SH-SY5Y (cell line): Measurements from ENCODE around the gene MOB3B.

Experiments
- GATA2 ChIP-seq: IDR thresholded peaks from 2 replicates; pipeline ENCODE4 v1.6.1; 2011; ENCODE audit warnings: mild to moderate bottlenecking, low read depth, low read length
- GATA3 ChIP-seq: IDR thresholded peaks from 2 replicates; pipeline ENCODE4 v1.6.1; 2011; ENCODE audit warnings: low read depth, mild to moderate bottlenecking, low read length, moderate library complexity

DNA sequence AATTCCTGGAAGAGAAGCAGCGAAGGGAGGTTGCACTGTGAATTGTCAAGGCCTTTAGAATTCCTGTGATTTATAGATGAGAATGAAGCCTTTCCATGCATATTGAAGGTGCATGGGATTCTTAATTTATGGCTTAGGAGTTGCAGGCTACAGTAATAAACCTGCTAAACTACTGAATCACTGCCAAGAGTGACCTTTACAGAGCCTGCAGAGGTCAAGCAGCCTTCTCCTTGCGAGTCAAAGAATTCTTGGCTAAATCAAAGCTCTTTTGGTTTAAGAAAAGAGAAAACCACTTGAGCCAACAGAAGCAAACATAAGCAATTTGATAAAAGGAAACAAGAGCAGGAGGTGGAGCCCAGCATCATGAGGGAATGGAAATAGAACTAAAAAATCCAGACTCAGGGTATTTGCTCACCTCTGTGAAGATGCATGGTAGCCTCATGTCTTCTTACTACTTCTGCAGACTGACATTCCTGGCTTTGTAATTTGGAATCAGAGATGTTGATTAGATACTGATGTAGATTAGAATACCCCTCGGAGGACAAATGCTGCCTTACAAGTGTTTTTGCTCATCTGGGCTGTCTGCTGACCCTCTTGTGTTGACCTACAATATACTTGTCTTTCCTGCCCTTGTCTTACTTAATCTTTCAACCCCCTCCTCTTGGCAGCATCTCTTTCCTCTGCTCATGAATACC is 95.8 kb downstream of the MOB3B start:
- TF ChIP-seq GATA2 (no peak), GATA3 (no peak)
